Posterior vena cava (tissue), 2 donors: ENCODE measurements around the gene RUFY3. TPM values are rescaled to one million over a fixed set of nuclear protein-coding genes. Genes with fewer than 3 reads are reported as not detected.
"Not testable (repeated sequence)": the region's sequence is repeated elsewhere in the genome, so short reads cannot be mapped to it uniquely, and the experiment has no call there.

ENCODE experiments used
- DNase-seq: peaks from one replicate; pipeline ENCODE4 v3.0.0-alpha.2; 2020; ENCODE audit warnings: low spot score
- intact Hi-C, 2 donors: fragments of 100-400 bp; cut with DNase I; formaldehyde crosslinking; loops; one replicate each; pipeline versions ENCODE4 v1.14.1 to v1.14.2; 2022 to 2023
- long read RNA-seq, 2 donors: library from polyadenylated mRNA; unstranded; transcript quantifications; one replicate each; pipeline ENCODE4 v2.0.0, GENCODE V29; 2020 to 2021
- total RNA-seq, 2 donors: library from RNA; stranded (reverse); fragmentation: NEBNext Ultra II Directional; extraction: Animal tissue kit (Norgen Biotek cat#: 25700); gene quantifications; one replicate each; pipeline ENCODE4 v1.2.1, GENCODE V29; 2021
- donor health status: DM: yes; HTN: yes; CAD: no.
- donor health status: DM: yes; HTN: yes; CAD: no.

RUFY3 gene, protein sequence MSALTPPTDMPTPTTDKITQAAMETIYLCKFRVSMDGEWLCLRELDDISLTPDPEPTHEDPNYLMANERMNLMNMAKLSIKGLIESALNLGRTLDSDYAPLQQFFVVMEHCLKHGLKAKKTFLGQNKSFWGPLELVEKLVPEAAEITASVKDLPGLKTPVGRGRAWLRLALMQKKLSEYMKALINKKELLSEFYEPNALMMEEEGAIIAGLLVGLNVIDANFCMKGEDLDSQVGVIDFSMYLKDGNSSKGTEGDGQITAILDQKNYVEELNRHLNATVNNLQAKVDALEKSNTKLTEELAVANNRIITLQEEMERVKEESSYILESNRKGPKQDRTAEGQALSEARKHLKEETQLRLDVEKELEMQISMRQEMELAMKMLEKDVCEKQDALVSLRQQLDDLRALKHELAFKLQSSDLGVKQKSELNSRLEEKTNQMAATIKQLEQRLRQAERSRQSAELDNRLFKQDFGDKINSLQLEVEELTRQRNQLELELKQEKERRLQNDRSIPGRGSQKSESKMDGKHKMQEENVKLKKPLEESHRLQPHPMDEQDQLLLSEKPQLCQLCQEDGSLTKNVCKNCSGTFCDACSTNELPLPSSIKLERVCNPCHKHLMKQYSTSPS
- total RNA-seq, result 10 to 100 TPM; 58.5 to 62.3 TPM
- long read RNA-seq, donor 1, partial matches to known transcripts, result 3 of 10 reads
- long read RNA-seq, donor 1, other reads (novel, unspliced or antisense), result 5 of 10 reads
- long read RNA-seq, donor 2, partial matches to known transcripts, result 6 of 16 reads
- long read RNA-seq, donor 2, other reads (novel, unspliced or antisense), result 9 of 16 reads

DNA sequence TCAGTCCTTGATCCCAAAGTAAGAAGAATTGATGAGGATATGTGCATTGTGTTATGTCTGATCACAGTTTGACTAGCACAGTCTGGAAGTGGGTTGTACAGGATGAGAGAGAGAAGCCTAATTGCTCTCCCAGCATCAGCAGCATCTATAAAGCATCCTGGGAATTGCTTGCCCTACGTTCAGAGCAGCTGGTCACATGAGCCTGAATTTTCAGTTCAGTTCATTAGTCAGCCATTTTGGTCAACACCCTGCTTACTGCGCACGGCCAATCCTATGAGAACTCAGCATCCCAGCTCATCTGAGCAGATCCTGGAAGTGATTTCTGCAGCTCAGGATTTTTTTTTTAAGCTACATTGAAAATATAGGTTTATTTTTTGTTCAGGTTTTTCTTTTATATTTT, at the start of gene RUFY3:
RUFY3 (plus strand) TSS at position 218 of the 400 bp plus-strand sequence. CDS start 610 bp downstream, outside the sequence.
- intact Hi-C loops, result no loop called here
- no peak for DNase-seq

DNA sequence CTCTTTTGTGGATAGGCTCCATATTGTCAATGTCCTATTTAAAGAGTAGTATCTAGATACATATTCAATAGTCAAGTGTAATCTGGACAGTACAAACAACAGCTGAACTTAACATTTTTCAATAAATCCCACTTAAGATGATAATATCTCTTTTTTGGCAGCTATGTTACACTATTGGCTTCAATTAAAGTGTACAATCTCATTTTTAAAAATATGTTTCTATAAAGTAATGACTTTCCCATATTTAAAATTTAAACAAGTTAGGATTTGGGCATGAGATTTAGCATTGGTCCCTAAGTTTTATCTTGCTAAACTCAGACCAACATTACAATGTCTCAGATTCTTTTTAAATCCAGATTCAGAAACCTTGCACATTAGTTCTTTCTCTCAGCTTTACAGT, 47.6 kb upstream of the RUFY3 start:
- DNase-seq, result no peak

DNA sequence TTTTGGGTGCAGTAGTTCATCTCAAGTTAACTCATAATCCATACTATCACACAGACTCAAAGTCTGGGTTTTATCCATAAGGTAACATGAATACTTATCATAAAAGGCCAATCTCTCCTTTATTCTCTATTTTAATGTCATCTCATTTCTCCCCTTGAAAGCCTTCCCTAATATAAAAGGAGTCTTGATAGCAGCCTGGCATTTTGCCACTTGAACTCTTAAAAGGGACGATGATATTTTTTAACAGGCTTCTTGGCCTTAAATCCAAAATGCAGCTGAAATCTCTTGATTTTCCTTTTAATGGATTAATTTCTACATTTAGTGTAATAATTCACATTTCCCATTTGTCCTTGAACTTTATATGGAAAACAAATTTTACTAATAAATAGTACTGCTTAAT, 47.0 kb upstream of the RUFY3 start:
- no peak for DNase-seq
- intact Hi-C loops, result no loop called here

More for the DNA sequence above, 47.6 kb upstream of the RUFY3 start:
- intact Hi-C loops, result no loop called here

DNA sequence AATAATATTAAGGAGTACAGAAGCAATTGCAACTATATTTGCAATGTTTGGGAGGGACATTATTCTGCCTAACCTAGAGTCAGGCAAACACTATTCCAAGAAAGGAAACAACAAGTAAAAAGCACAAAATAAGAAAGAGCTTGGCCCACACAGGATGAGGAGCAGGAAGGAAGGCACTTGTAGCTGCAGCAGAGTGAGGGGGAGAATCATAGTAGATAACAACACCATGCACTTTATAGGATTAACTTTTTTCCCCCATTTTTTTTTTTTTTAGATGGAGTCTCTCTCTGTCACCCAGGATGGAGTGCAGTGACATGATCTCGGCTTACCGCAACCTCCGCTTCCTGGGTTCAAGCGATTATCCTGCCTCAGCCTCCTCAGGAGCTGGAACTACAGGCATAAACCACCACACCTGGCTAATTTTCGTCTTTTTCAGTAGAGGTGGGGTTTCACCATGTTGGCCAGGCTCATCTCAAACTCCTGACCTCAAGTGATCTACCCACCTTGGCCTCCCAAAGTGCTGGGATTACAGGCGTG, 45.1 kb upstream of the RUFY3 start:
- intact Hi-C loops, result no loop called here
- DNase-seq, result no peak

DNA sequence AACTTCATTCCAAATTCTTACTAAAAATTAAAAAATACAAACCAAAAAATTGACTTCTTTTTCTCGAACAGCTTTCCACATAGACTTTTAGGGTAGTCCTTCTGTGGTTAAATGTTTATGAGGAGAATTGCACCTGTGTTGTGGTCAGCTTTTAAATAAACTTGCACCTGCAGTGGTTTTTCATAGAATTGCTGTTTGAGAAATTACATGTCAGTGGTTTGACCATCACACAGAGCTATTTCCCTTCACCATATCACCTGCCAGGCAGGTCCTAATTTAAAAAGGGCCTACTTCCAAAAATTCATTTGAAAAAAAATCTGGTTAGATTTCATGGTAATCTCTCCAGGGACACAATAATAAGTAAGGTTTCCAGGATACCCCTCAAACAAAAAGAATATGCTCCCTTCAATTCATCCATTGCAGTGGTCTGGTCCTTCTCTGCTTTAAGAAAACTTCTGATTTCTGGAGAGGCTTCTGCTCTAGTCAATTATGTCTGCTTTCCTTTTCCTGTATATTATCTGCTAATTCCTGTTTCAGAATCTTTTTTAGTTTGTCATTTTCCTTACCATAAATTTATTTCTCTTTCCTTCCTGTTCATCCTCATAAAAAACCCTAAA, 43.3 kb upstream of the RUFY3 start:
- DNase-seq, result no peak
- intact Hi-C loops, result no loop called here

DNA sequence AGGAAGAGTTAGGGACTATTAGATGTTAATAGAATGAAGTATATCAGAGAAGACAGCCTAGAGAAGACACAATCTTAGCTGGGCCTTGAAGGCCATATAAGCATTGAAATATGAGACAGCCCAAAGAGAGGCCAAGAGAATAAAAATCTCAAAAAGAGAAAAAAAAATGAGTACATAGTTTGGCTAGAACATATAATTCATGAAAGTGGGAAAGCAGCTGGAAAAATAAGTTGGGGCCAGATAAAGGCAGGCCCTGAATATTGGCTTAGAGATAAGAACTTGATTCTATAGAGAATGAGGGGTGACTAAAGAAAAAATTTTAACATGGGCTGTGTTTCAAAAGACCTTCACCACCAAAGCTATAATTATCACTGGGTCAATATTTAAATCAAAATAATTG, 40.8 kb upstream of the RUFY3 start:
- DNase-seq, result no peak
- intact Hi-C loops, result no loop called here

DNA sequence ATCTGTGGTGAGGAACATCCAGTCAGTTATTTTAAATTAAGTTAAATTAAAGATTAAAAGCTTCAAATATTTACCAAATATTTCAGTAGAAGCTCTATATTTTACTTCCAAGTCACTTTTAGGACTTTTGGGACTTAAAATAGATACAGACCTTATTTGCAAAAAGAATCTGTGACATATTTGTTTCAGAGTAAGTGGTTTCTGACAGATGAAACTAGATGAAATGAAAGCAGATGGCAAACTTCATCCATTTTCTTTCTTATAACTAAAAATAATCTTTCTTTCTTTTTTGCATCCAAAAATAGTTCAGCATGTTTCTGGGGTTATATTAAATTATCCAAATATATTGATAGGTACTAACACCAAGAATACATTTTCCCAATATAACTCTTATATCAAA, 40.1 kb upstream of the RUFY3 start:
- no peak for DNase-seq
- intact Hi-C loops, result no loop called here

DNA sequence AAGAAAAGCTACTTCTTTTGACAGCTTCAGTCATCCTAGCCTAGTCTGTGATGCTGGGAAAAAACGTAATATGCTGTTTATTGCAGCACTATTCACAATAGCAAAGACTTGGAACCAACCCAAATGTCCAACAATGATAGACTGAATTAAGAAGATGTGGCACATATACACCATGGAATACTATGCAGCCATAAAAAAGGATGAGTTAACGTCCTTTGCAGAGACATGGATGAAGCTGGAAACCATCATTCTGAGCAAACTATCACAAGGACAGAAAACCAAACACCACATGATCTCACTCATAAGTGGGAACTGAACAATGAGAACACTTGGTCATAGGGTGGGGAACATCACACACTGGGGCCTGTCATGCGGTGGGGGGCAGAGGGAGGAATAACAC, 39.6 kb upstream of the RUFY3 start:
- DNase-seq, intact Hi-C loops: not testable (repeated sequence)

DNA sequence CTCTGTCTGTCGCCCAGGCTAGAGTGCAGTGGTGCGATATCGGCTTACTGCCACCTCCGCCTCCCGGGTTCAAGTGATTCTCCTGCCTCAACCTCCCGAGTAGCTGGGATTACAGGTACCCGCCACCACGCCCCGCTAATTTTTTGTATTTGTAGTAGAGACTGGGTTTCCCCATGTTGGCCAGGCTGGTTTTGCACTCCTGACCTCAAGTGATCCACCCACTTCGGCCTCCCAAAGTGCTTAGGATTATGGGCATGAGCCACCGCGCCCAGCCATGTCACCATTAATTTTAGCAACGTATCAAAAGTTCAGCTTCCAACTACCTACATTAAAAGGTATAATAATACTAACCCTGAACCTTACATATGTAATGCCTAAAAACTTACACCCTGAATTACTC, 34.4 kb upstream of the RUFY3 start:
- intact Hi-C loops, result no loop called here
- no peak for DNase-seq

DNA sequence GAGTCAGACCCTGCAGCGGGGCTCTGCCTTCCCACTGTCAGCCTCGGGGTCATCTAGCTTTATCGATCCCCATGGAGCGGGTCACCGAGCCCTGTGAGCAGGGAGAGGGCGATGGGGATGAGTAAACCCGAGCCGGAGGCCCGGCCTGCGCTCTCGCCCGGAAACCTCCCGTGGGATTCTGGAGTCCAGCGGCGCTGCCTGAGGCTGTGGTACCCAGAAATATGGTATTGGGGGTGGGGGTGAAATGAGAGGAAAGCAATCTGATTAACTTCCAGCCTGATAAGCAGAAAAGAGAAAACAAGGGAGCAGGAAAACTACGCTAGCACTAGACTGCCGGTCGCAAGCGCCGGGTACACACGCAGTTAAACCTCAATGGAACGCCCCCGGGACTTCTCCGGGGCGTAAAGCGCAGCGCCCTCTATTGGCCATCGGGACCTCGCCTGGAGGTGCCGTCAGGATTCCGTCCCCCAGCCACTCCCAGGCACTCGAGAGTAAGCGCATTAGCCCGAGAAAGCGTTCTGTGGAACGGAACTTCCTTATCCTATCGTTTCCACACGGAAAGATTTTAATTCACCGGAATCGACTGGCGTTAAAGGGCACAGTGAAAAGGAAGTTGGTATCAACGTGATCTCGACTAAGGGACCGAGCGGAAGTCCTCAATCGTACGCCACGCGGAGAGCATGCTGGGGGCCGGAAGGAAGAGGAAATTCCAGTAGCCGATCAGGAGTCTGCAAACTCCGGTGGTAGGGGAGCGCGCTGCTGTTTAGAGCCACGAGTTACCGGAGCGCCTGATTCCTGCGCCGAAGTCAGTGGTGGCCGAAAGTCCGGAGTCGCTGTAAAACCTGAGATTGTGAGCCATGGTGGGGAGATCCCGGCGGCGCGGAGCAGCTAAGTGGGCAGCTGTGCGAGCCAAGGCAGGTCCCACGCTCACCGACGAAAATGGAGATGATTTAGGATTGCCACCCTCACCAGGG, 33.7 kb upstream of the RUFY3 start, which contains the start of gene UTP3:
UTP3 (plus strand) TSS at position 712 of the 974 bp plus-strand sequence; CDS start at position 858, 146 bp downstream.
- DNase-seq, result peak; percentile 99

DNA sequence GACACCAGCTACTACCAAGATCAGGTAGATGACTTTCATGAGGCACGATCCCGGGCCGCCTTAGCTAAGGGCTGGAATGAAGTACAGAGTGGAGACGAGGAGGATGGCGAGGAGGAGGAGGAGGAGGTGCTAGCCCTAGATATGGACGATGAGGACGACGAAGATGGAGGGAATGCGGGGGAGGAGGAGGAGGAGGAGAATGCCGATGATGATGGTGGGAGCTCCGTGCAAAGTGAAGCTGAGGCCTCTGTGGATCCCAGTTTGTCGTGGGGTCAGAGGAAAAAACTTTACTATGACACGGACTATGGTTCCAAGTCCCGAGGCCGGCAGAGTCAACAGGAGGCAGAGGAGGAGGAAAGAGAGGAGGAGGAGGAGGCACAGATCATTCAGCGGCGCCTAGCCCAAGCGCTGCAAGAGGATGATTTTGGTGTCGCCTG, 33.0 kb upstream of the RUFY3 start:
- intact Hi-C loops, result no loop called here
- DNase-seq, result no peak

More for the DNA sequence above, 33.7 kb upstream of the RUFY3 start, which contains the start of gene UTP3:
- intact Hi-C loops, result no loop called here

DNA sequence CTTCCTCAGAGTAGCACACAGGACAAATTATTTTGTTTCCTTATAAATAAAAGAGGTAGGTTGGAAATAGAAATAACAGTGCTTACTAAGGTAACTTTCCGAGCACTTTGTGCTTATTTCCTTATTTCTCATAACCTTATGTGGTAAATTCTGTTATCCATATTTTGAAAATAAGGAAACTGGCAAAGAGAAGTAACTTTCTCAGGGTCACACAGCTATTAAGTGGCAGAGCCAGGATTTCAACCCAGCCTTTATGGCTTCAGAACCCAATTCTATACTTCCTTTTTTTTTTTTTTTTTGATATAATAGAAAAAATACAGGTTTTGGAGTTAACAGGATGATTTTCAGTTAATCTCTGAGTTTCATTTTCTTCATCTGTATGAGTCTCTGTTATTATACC, 30.1 kb upstream of the RUFY3 start:
- DNase-seq, result no peak
- intact Hi-C loops, result no loop called here

DNA sequence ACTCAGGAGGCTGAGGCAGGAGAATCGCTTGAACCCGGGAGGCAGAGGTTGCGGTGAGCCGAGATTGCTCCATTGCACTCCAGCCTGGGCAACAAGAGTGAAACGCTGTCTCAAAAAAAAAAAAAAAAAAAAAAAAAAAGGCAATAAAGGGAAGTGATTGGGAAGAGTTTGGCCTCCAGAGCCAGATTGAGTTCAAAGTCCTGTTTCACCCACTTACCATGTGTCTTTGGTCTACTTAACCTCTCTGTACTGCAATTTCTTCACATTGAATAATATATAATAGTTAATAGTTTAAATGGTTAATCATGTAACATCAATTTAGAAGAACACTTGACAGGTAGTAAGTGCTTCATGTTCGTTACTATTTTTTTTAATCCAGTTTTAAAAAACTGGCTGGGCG, 27.1 kb upstream of the RUFY3 start:
- intact Hi-C loops, DNase-seq: not testable (repeated sequence)

DNA sequence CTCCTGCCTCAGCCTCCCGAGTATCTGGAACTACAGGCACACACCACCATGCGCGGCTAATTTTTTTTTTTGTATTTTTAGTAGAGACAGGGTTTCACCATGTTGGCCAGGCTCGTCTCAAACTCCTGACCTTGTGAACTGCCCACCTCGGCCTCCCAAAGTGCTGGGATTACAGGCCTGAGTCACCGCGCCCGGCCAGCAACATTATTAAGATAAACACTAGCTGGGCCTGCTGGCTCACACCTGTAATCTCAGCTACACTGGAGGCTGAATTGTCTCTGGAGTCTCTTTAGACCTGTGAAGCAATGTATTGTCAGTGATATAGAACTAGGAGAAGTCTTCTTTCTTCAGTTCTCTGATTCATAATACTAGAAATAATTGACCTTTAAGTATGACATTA, 23.3 kb upstream of the RUFY3 start:
- intact Hi-C loops, DNase-seq: not testable (repeated sequence)

DNA sequence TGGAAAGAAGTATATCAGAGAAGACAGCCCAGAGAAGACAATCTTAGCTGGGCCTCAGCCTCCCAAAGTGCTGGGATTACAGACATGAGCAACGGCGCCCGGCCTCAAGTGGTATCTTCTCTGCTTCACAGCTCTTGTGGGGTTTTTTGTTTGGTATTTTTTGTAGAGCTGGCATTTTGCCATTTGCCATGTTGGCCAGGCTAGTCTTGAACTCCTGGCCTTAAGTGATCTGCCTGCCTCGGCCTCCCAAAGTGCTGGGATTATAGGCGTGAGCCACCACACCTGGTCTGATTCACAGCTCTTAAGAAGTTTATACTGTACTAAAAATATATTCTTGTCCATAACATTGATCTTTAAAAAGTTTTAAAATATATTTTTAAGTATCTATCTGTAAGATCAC, 21.1 kb upstream of the RUFY3 start:
- no peak for DNase-seq
- intact Hi-C loops, result loop anchor here in 1 of 2 donors (10.0 kb wide), 1 partner anchor 96 kb away; no protein-coding TSS in a partner anchor

DNA sequence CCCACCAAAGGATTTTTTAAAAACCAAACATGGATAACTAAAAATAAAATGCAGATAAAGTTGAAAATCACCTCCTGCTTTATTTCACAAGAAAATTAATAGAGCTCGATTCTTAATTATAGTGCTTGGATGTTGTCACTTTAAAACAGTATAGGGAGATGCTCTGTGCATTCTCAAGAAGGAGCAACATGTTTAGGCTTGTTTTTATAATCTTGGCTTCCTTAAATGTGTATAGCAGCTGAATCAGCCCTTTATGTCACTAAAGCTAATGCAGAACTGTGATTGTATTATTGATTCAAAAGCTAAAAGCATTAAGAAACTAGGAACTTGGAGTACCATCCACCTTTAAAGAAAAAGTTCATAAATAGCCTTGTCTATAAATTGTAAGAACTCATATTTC, 20.5 kb upstream of the RUFY3 start:
- no peak for DNase-seq
- intact Hi-C loops, result loop anchor here in 1 of 2 donors (10.0 kb wide), 1 partner anchor 96 kb away; no protein-coding TSS in a partner anchor

DNA sequence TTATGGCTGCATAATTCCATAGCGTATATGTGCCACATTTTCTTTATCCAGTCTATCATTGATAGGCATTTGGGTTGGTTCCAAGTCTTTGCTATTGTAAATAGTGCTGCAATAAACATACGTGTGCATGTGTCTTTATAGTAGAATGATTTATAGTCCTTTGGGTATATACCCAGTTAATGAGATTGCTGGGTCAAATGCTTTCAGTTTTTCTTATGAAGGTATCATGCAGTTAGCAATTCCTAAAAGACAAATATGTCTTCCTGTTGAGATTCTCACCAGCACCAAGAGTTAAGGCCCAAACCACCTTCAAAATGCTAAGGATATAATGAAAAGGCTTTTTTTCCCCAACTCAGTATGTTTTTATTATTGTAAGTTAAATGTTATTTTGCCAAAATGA, 19.2 kb upstream of the RUFY3 start:
- not testable (repeated sequence) for DNase-seq
- intact Hi-C loops, result loop anchor here in 1 of 2 donors (10.0 kb wide), 1 partner anchor 98 kb away; no protein-coding TSS in a partner anchor

DNA sequence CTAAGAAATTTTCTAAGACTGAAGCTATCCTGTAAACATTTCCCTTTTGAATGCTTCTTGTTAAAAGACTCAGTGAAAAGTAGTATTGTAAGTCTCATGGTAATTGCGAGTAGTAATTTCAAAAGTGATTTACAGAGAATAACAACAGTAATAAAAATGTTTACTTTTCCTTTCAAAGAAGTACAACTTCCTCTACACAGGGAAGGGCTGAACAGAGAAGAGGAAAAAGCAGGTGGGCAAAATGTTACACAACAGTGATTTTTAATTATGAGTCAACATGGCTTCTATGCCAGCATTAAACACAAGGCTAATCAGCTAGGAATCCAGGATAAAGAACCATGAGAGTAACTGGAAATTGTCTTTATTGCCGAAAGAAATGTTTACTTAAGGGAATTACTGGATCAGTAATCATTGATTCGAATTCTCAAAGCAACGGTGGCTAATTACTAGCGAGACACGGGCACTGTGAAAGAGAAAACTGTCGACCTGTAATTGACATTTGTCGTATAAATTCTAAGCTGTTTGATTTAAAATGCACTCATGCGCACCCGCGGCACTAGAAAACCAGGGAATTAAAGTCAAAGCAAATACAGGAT, 18.0 kb upstream of the RUFY3 start:
- no peak for DNase-seq
- intact Hi-C loops, result loop anchor here in 1 of 2 donors (10.0 kb wide), 1 partner anchor 99 kb away; no protein-coding TSS in a partner anchor
